Measurements from ENCODE around the gene TXNDC5.

- TF ChIP-seq, protein P1, sequence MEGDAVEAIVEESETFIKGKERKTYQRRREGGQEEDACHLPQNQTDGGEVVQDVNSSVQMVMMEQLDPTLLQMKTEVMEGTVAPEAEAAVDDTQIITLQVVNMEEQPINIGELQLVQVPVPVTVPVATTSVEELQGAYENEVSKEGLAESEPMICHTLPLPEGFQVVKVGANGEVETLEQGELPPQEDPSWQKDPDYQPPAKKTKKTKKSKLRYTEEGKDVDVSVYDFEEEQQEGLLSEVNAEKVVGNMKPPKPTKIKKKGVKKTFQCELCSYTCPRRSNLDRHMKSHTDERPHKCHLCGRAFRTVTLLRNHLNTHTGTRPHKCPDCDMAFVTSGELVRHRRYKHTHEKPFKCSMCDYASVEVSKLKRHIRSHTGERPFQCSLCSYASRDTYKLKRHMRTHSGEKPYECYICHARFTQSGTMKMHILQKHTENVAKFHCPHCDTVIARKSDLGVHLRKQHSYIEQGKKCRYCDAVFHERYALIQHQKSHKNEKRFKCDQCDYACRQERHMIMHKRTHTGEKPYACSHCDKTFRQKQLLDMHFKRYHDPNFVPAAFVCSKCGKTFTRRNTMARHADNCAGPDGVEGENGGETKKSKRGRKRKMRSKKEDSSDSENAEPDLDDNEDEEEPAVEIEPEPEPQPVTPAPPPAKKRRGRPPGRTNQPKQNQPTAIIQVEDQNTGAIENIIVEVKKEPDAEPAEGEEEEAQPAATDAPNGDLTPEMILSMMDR (IDR thresholded peaks at IDR 0.05), result no peak
- TF ChIP-seq POLR2A (IDR thresholded peaks at IDR 0.05), result no peak
Measured at GRCh38 chr6:7897461-7898192, 13.0 kb downstream of the TXNDC5 start.
